ENCODE data around the gene LPCAT1. TPM values are rescaled to one million over a fixed set of nuclear protein-coding genes. Genes with fewer than 3 reads are reported as not detected.
"Not testable (repeated sequence)": the region's sequence is repeated elsewhere in the genome, so short reads cannot be mapped to it uniquely, and the experiment has no call there.

LPCAT1 gene
- polyA plus RNA-seq, 4 donors = 50.5 to 56.4 (median 51.4) TPM

- DNase-seq (ENCODE audit: low read depth in 4 of 4, low spot score in 3 of 4) = no peak
These were observed 54.9 kb downstream of the LPCAT1 start for GRCh38 chr5:1468629-1469527.

DNA sequence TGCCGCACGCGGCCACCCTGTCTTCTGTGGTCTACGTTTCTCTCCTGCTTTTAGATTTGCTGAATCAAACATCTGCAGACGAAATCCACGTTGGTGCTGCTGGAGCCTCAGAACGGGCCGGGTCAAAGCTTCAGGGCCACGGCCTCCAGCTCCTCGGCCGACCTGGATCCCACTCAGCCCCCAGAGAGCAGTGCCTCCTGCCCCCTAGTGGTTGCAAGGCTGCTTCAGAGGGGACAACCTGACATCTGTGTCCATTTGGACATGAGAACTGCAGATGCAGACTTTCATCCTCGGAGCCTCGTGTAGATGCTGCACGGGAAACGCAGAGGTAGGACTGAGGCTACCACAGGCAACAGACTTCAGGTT lies 55.5 kb downstream of the LPCAT1 start:
- no peak for DNase-seq (ENCODE audit: low read depth in 4 of 4, low spot score in 3 of 4)

DNA sequence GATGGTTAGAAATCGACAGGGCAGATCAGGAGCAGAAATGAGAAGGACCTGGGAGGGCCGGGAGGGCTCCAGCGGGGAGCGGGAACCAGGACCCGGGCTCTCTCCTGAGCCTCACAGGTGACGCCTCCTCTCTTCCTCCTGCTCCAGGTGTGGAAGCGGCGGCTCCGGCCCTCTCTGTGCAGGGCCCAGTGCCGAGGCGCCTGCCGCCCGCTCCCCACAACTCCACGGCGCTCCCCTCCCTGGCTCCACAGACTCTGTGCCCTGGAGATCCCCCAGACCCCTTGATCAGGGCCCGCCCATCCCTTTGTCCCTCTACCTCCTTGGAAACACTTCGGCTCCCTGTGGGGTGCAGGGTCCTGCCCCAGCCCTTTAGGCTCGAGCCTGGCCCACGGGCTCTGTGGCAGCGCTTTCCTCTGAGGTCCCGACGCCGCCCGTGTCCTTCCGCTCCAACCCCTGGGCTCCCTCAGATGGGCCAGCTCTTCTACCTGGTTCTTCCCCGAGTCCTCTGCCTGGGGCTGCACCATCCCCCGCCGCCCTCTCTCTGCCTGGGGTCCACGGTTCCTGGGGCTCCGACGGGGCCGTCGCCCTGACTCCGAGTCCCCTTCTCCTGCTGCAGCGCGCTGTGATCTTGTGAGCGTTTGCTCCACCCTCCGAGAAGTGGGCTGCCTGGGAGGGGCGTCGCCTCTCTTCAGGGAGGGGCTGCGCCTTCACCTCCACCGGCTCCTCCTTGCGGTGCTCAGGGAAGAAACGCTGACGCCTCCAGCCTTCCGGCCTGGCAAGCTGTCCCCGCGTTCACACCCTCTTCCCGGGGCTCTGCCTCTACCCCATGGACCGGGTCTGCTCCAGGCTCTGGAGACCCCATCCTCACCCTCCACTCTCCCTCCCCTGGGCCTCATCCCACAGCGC lies 56.2 kb downstream of the LPCAT1 start:
- no peak for DNase-seq (ENCODE audit: low read depth in 4 of 4, low spot score in 3 of 4)

DNA sequence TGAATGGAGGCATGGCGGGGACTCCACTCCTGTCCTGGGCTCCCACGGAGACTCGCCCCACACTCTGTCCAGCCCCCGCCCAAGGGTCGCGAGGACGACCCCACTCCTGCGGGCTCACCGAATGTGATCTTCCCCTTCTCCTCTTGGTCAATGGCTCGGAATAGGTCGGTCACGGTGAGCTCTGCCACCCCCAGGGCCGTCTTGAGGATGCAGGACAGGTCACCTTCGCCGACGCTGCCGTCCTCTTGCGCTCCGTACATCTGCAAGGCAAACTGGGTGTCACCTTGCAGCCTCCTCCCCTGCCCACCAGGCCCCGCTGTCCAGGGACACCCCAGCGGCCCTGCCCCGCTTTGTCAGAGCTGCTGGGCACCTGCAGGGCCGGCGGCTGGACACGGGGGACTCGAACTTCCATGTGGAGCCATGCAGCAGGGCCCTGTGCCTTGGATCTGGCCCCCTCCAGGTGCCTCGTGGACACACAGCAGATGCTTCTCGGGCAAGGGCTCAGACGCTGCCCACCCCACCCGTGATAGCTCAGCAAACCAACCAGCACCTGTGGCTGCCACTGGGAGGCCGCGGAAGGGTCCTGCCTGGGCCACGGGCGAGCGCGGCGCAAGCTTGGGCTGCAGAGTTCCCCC lies 57.0 kb downstream of the LPCAT1 start:
- DNase-seq (ENCODE audit: low read depth in 4 of 4, low spot score in 3 of 4) = no peak

GRCh38 chr5:1465966-1466471 lies 57.7 kb downstream of the LPCAT1 start:
- no peak for DNase-seq (ENCODE audit: low read depth in 4 of 4, low spot score in 3 of 4)

DNA sequence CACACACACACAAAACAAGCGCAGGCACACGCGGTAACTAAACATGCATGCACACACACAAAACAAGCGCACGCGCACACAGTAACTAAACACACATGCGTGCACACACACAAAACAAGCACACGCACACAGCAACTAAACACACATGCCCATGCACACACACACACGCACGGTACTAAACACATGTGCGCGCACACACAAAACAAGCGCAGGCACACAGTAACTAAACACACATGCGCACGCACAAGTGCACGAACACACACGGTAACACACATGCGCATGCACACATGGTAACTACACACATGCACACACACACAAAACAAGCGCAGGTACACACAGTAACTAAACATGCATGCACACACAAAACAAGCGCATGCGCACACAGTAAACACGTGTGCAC lies 58.6 kb downstream of the LPCAT1 start:
- no peak for DNase-seq (ENCODE audit: low read depth in 4 of 4, low spot score in 3 of 4)

- DNase-seq (ENCODE audit: low read depth in 4 of 4, low spot score in 3 of 4) = no peak
These were observed 59.2 kb downstream of the LPCAT1 start for GRCh38 chr5:1464511-1464910.

- DNase-seq (ENCODE audit: low read depth in 4 of 4, low spot score in 3 of 4) = no peak
These were observed 59.7 kb downstream of the LPCAT1 start for GRCh38 chr5:1464096-1464446.

GRCh38 chr5:1463326-1464095 lies 60.2 kb downstream of the LPCAT1 start:
- no peak for DNase-seq (ENCODE audit: low read depth in 4 of 4, low spot score in 3 of 4)

DNA sequence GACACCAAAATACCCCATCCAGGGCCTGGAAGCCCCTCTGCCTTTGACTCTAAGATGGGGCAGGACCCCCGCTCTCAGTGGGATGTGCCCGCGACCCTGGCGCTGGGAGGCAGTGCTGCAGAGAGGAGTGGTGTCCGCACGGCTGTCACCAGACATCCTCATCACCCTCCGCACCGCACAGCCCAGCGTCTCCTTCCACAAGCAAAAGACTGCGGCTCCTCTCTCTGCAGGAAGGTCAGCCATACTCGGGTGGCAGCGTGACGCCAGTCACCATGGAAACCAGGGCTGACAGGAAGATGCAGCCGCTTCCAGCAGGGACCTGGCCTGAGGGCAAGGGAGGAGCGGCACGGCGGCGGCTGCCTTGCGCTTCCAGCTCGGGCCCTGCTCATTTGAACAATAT lies 61.4 kb downstream of the LPCAT1 start:
- DNase-seq (ENCODE audit: low read depth in 4 of 4, low spot score in 3 of 4) = no peak

- DNase-seq (ENCODE audit: low read depth in 4 of 4, low spot score in 3 of 4) = no peak
These were observed 62.4 kb downstream of the LPCAT1 start for GRCh38 chr5:1461396-1461795.

DNA sequence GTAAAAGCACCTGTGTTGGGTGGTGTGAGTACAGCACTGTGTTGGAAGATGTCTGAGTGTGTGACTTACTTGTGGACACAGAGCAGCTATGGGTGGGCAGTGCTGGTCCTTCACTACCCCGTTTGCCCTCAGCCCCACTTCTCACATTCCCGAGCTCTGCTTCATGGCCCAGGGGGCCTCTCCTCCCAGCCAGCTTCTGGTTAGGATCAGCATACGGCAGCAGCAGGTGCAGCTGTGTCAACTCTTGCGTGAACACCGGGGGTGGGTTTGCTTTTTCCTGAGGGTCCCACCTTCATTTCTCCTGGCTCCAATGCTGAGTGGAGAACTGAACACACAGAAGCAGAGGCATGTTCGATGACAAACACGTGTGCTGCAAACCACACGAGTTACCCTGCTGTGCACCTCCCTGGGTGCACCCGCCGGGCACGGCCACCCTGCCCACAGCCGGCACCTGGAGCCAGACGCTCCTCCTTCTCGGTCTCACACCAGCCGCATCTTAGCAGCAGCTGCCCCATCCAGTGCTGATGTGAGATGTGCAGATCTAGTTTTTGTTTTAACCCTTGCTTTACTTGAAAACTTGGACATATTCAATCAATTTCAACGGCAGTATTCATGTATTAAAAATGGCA lies 63.6 kb downstream of the LPCAT1 start:
- DNase-seq (ENCODE audit: low read depth in 4 of 4, low spot score in 3 of 4) = no peak

DNA sequence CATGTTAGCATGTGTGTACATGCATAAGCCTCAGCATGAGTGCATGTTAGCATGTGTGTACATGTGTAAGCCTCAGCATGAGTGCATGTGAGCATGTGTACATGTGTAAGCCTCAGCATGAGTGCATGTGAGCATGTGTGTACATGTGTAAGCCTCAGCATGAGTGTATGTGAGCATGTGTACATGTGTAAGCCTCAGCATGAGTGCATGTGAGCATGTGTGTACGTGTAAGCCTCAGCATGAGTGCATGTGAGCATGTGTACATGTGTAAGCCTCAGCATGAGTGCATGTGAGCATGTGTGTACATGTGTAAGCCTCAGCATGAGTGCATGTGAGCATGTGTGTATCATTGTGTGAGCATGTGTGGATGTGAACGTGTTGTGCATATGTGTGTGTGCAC lies 64.3 kb downstream of the LPCAT1 start:
- DNase-seq (ENCODE audit: low read depth in 4 of 4, low spot score in 3 of 4) = not testable (repeated sequence)

DNA sequence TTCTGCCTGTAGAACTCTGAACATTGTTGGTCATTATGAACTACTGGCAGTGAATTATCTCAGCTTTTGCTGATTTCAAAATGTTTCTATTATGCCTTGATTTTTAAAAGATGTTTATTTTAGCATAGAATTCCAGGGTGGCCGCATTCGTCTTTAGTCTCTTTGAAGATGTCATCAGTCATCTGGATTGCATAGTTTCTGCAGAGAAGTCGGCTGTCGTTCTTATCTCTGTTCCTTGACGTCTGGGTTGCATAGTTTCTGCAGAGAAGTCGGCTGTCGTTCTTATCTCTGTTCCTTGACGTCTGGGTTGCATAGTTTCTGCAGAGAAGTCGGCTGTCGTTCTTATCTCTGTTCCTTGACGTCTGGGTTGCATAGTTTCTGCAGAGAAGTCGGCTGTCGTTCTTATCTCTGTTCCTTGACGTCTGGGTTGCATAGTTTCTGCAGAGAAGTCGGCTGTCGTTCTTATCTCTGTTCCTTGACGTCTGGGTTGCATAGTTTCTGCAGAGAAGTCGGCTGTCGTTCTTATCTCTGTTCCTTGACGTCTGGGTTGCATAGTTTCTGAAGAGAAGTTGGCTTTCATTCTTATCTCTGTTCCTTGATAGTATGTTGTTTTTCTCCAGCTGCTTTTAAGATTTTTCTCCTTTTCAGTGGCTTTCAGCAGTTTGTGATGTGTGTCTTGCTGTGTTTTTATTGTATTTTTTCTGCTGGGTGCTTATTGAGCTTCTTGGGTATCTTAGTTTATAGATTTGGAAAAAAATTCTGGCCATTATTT lies 67.5 kb downstream of the LPCAT1 start:
- DNase-seq (ENCODE audit: low read depth in 4 of 4, low spot score in 3 of 4) = not testable (repeated sequence)

DNA sequence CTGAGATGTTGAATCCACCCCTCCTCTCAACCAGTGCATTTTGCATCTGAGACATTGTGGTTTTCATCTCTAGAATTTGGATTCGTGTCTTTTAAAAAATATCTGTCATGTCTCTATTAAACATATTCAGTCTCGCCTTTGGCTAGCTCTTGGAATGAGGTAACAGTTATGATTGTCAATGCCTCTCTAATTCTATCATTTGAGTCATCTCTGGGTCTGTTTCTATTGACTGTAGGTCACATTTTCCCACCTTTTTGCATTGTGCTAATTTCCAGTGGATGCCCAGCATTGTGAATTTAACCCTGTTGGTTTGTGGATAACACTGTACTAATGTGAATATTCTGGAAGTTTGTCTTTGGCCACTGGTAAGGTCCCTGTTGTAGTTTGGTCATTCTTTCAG lies 70.1 kb downstream of the LPCAT1 start:
- DNase-seq (ENCODE audit: low read depth in 4 of 4, low spot score in 3 of 4) = no peak

- no peak for DNase-seq (ENCODE audit: low read depth in 4 of 4, low spot score in 3 of 4)
These were observed 74.6 kb downstream of the LPCAT1 start for GRCh38 chr5:1449081-1449630.

GRCh38 chr5:1448511-1449011 lies 75.2 kb downstream of the LPCAT1 start:
- DNase-seq (ENCODE audit: low read depth in 4 of 4, low spot score in 3 of 4) = no peak

- DNase-seq (ENCODE audit: low read depth in 4 of 4, low spot score in 3 of 4) = no peak
These were observed 75.9 kb downstream of the LPCAT1 start for GRCh38 chr5:1447671-1448361.

Data from left renal pelvis (tissue), 4 donors.